ENCODE measurements around the gene DNAH7.

- TF ChIP-seq GATA3 (IDR thresholded peaks at IDR 0.05; ENCODE audit: low read depth, low read length) (no peak), GATA2 (IDR thresholded peaks at IDR 0.05; ENCODE audit: low read depth, low read length) (no peak)
These were observed 73.1 kb downstream of the DNAH7 start for GRCh38 chr2:195995499-195995898.
